NAMALWA (cell line): Measurements from ENCODE around the gene CCSER1.

Experiments
- DNase-seq: peaks from one replicate; pipeline ENCODE4 v3.0.0-alpha.2; 2015; ENCODE audit warnings: low spot score

The CCSER1 gene

GRCh38 chr4:90128961-90129495, 1.8 kb downstream of the CCSER1 start:
- no peak for DNase-seq

- DNase-seq, result no peak
These were observed 2.9 kb downstream of the CCSER1 start for GRCh38 chr4:90130076-90130475.

- no peak for DNase-seq
These were observed 10.4 kb downstream of the CCSER1 start for GRCh38 chr4:90137555-90137954.

- DNase-seq, result no peak
These were observed 14.9 kb downstream of the CCSER1 start for GRCh38 chr4:90142081-90142480.

- DNase-seq, result no peak
These were observed 18.1 kb downstream of the CCSER1 start for GRCh38 chr4:90145319-90145718.

GRCh38 chr4:90146306-90146705, 19.1 kb downstream of the CCSER1 start:
- DNase-seq, result no peak

GRCh38 chr4:90148574-90149148, 21.5 kb downstream of the CCSER1 start:
- DNase-seq, result no peak

- no peak for DNase-seq
These were observed 24.8 kb downstream of the CCSER1 start for GRCh38 chr4:90152024-90152423.

- no peak for DNase-seq
These were observed 32.0 kb downstream of the CCSER1 start for GRCh38 chr4:90159193-90159592.

- DNase-seq, result no peak
These were observed 32.9 kb downstream of the CCSER1 start for GRCh38 chr4:90160044-90160443.

- no peak for DNase-seq
These were observed 35.4 kb downstream of the CCSER1 start for GRCh38 chr4:90162566-90162965.

GRCh38 chr4:90163872-90164271, 36.7 kb downstream of the CCSER1 start:
- DNase-seq, result no peak

- DNase-seq, result no peak
These were observed 38.7 kb downstream of the CCSER1 start for GRCh38 chr4:90165883-90166282.

- DNase-seq, result no peak
These were observed 44.3 kb downstream of the CCSER1 start for GRCh38 chr4:90171491-90171890.

- DNase-seq, result no peak
These were observed 47.4 kb downstream of the CCSER1 start for GRCh38 chr4:90174621-90175023.

GRCh38 chr4:90181644-90182043, 54.5 kb downstream of the CCSER1 start:
- no peak for DNase-seq

- DNase-seq, result no peak
These were observed 56.1 kb downstream of the CCSER1 start for GRCh38 chr4:90183254-90183653.

- DNase-seq, result no peak
These were observed 57.4 kb downstream of the CCSER1 start for GRCh38 chr4:90184560-90184959.

- no peak for DNase-seq
These were observed 58.2 kb downstream of the CCSER1 start for GRCh38 chr4:90185416-90185815.

- DNase-seq, result no peak
These were observed 59.0 kb downstream of the CCSER1 start for GRCh38 chr4:90186229-90186628.

GRCh38 chr4:90187148-90187884, 60.1 kb downstream of the CCSER1 start:
- no peak for DNase-seq

- DNase-seq, result no peak
These were observed 62.0 kb downstream of the CCSER1 start for GRCh38 chr4:90189178-90189577.

GRCh38 chr4:90189946-90190345, 62.8 kb downstream of the CCSER1 start:
- no peak for DNase-seq

GRCh38 chr4:90190525-90190924, 63.3 kb downstream of the CCSER1 start:
- no peak for DNase-seq
